ENCODE data around the gene AKAP12. TPM values are rescaled to one million over a fixed set of nuclear protein-coding genes. Genes with fewer than 3 reads are reported as not detected.

AKAP12 gene
- polyA plus RNA-seq, 1 experiment, result 27.7 TPM

DNA sequence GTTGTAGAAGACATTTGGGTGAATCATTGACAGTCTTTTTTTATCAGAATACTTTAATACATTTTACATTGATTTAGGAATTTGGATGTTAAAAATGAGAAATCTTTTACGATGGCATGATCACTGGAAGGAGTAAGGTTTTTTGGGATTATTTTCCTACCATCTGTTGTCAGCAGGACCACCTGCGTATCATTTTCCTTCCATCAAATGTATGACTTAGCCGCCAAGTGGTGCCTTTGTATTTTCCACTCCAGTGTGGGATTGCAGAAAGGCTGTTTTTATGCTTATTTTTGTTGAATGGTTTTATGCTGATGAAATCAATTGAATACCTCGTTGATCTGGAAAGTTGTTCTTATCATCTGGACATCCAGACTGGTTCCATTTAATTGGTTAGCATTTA is 35.8 kb downstream of the AKAP12 start:
- ChIA-PET POLR2A (no interaction called here), CTCF (interaction anchor here (1.0 kb wide), 1 partner anchor 18 kb away, joined by 4 read pairs; no protein-coding TSS in a partner anchor)
- Histone ChIP-seq H3K4me3 (ENCODE audit: low read depth, low read length) (no peak overlapping the region), H3K36me3 (ENCODE audit: control insufficient read depth, insufficient read depth, low read length) (no peaks in the 10 kb centered on the region), H3K27me3 (ENCODE audit: control insufficient read depth, insufficient read depth, low read length) (no peaks in the 10 kb centered on the region)
- no peak for TF ChIP-seq CTCF (IDR thresholded peaks at IDR 0.05; ENCODE audit: insufficient read depth, low read depth, low read length)
- DNase-seq (ENCODE audit: low read depth), result no peak

DNA sequence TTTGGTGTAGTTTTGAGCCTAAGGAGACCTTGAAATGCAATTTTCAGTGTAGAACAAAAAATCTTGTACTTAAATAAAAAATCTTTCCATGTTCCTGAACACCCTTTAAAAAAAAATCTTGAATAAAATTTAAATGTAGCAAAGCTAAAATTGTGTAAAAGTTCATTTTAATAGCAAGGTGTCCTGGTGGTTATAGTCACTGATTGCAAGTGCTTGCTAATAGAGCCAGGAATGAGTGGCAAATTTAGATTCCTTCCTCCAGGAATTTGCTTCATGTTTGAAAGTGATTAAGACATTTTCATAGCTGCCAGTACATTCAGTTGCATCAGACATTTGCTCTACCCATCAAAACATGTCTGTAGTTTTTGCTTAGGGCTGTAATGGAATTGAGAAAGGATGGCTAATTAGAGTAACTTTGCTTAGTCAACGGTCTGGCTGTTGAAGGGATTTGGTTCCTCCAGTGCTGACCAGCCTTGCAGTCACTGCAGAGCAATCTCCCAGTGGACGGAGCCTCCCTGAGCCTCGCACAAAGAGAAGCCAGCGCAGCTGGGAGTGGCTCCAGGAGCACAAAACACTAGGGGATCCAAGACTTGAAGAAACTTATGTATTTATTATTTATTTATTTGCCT is 36.5 kb downstream of the AKAP12 start:
- DNase-seq (ENCODE audit: low read depth), result peak; percentile 74
- H3K4me3 ChIP-seq (ENCODE audit: low read depth, low read length), result no peak overlapping the region
- H3K36me3 ChIP-seq (ENCODE audit: control insufficient read depth, insufficient read depth, low read length), result no peaks in the 10 kb centered on the region
- ChIA-PET POLR2A (no interaction called here), CTCF (interaction anchor here (0.9 to 1.0 kb wide), 2 partner anchors 17 to 48 kb away, joined by 4 to 5 read pairs; no protein-coding TSS in a partner anchor)
- H3K27me3 ChIP-seq (ENCODE audit: control insufficient read depth, insufficient read depth, low read length), result no peaks in the 10 kb centered on the region
- TF ChIP-seq CTCF (IDR thresholded peaks at IDR 0.05; ENCODE audit: insufficient read depth, low read depth, low read length), result peak; percentile 26

GRCh38 chr6:151279891-151280290 is 40.1 kb downstream of the AKAP12 start:
- ChIA-PET CTCF (interaction anchor here (1.3 kb wide), 1 partner anchor 11 kb away, joined by 4 read pairs; no protein-coding TSS in a partner anchor), POLR2A (no interaction called here)
- Histone ChIP-seq H3K36me3 (ENCODE audit: control insufficient read depth, insufficient read depth, low read length) (no peaks in the 10 kb centered on the region), H3K27me3 (ENCODE audit: control insufficient read depth, insufficient read depth, low read length) (no peaks in the 10 kb centered on the region), H3K4me3 (ENCODE audit: low read depth, low read length) (no peak overlapping the region)
- DNase-seq (ENCODE audit: low read depth), result no peak
- TF ChIP-seq CTCF (IDR thresholded peaks at IDR 0.05; ENCODE audit: insufficient read depth, low read depth, low read length), result no peak

DNA sequence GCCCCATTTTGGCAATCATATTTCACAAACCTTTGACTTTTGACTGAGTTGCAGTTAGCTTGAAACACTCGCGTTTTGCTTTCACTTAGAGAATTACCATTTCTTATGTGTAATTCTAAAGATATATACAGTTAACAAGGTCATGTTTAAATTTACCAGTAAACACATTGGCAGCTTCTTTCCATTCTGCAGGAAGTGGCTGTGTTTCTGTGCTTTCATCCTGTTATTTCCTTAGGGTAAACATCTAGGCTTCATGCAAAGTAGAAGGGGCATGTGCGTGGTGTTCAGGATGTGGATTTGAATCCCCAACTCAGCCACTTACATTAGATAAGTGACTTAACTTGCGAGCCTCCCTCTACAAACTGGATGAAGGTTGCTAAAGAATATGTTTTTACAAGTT is 41.1 kb downstream of the AKAP12 start:
- Histone ChIP-seq H3K27me3 (ENCODE audit: control insufficient read depth, insufficient read depth, low read length) (no peaks in the 10 kb centered on the region), H3K4me3 (ENCODE audit: low read depth, low read length) (no peak overlapping the region), H3K36me3 (ENCODE audit: control insufficient read depth, insufficient read depth, low read length) (no peaks in the 10 kb centered on the region)
- CTCF ChIA-PET, result no interaction called here
- TF ChIP-seq CTCF (IDR thresholded peaks at IDR 0.05; ENCODE audit: insufficient read depth, low read depth, low read length), result no peak
- DNase-seq (ENCODE audit: low read depth), result no peak
- POLR2A ChIA-PET, result no interaction called here

DNA sequence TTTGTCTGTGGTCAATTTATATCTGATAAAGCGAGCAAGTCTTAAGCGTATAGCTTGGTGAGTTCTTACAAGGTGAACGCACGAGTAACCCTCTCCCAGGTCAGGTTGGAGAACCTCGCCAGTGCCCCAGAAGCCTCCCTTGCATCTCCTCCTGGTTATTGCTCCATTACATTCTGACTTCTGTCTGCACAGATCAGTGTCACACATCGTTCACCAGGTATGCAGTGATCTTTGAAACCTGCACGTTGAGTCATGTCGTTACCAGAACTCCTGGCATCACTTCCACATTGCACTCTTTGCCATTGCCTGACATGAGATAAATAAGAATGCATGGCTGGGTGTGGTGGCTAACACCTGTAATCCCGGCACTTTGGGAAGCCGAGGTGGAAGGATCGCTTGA is 44.2 kb downstream of the AKAP12 start:
- CTCF ChIA-PET, result interaction anchor here (0.6 kb wide), 1 partner anchor 466 kb away, joined by 4 read pairs; no protein-coding TSS in a partner anchor

More for the DNA sequence above, 44.2 kb downstream of the AKAP12 start:
- no peak overlapping the region for H3K4me3 ChIP-seq (ENCODE audit: low read depth, low read length)
- TF ChIP-seq CTCF (IDR thresholded peaks at IDR 0.05; ENCODE audit: insufficient read depth, low read depth, low read length), result no peak
- no peaks in the 10 kb centered on the region for H3K27me3 ChIP-seq (ENCODE audit: control insufficient read depth, insufficient read depth, low read length)
- DNase-seq (ENCODE audit: low read depth), result no peak
- POLR2A ChIA-PET, result no interaction called here
- H3K36me3 ChIP-seq (ENCODE audit: control insufficient read depth, insufficient read depth, low read length), result no peaks in the 10 kb centered on the region

Measured in BJ (cell line).